Caco-2 (cell line): ENCODE data around the gene SHE. TPM values are rescaled to one million over a fixed set of nuclear protein-coding genes. Genes with fewer than 3 reads are reported as not detected.

ENCODE experiments used
- Bru-seq: library from RNA; stranded (reverse); fragments of 400-500 nt; gene quantifications from one replicate; lab custom pipeline; 2021; lab: Mats Ljungman, UMichigan
- BruChase-seq, 2 experiments: library from RNA; stranded (reverse); fragments of 400-500 nt; gene quantifications; one replicate each; lab custom pipeline; 2021; lab: Mats Ljungman, UMichigan
- BruUV-seq: library from RNA; stranded (reverse); fragments of 400-500 nt; replicated peaks from 2 replicates; lab custom pipeline; 2021; lab: Mats Ljungman, UMichigan
- CTCF ChIA-PET: fragments of 300-600 bp; sonication (Branson Sonifier 250); formaldehyde crosslinking; loops from one replicate; lab custom pipeline; 2022; ENCODE audit warnings: antibody characterized with exemption; lab: Charles Lee
- POLR2A ChIA-PET: fragments of 300-600 bp; sonication (Branson Sonifier 250); formaldehyde crosslinking; loops from one replicate; lab custom pipeline; 2022; ENCODE audit warnings: antibody characterized with exemption; lab: Charles Lee
- DNase-seq, 2 experiments: peaks; one replicate each; pipeline versions ENCODE4 v3.0.0 to v3.0.0-alpha.2; 2020 to 2022
- H3K27me3 ChIP-seq: replicated peaks from 2 replicates; pipeline ENCODE4 v1.6.0; 2011; ENCODE audit warnings: low read length; ENCODE audit not compliant: control insufficient read depth, insufficient read depth
- H3K36me3 ChIP-seq: 2 replicates; pipeline ENCODE4 v1.5.1; 2011; ENCODE audit warnings: low read length; ENCODE audit not compliant: control insufficient read depth, insufficient read depth
- H3K4me1 ChIP-seq: fragments of 250-450 bp; sonication (Bioruptor Pico); 2 replicates; pipeline ENCODE4 v1.5.1; 2020; ENCODE audit warnings: mild to moderate bottlenecking
- H3K4me3 ChIP-seq: 2 replicates; pipeline ENCODE4 v1.5.1; 2011; ENCODE audit warnings: low read depth, mild to moderate bottlenecking, control low read depth, low read length
- H3K9me3 ChIP-seq: fragments of 250-450 bp; sonication (Bioruptor Pico); 2 replicates; pipeline ENCODE4 v1.5.1; 2020; ENCODE audit warnings: mild to moderate bottlenecking, moderate library complexity
- H3K27ac Mint-ChIP-seq: one replicate; pipeline ENCODE4 v1.8.0; 2022; ENCODE audit warnings: mixed read lengths; ENCODE audit not compliant: unreplicated experiment
- H3K27me3 Mint-ChIP-seq: one replicate; pipeline ENCODE4 v1.8.0; 2022; ENCODE audit warnings: mixed read lengths; ENCODE audit not compliant: insufficient read depth, unreplicated experiment
- H3K36me3 Mint-ChIP-seq: one replicate; pipeline ENCODE4 v1.8.0; 2022; ENCODE audit warnings: mild to moderate bottlenecking, mixed read lengths; ENCODE audit not compliant: insufficient read depth, unreplicated experiment
- H3K4me1 Mint-ChIP-seq: one replicate; pipeline ENCODE4 v1.8.0; 2022; ENCODE audit warnings: low read depth, mixed read lengths; ENCODE audit not compliant: unreplicated experiment
- H3K4me3 Mint-ChIP-seq: one replicate; pipeline ENCODE4 v1.8.0; 2022; ENCODE audit warnings: mild to moderate bottlenecking, moderate library complexity, mixed read lengths; ENCODE audit not compliant: unreplicated experiment
- H3K9me3 Mint-ChIP-seq: one replicate; pipeline ENCODE4 v1.8.0; 2022; ENCODE audit warnings: mixed read lengths; ENCODE audit not compliant: unreplicated experiment
- intact Hi-C: fragments of 100-400 bp; cut with micrococcal nuclease; formaldehyde crosslinking; loops from one replicate; pipeline ENCODE4 v1.10.0; 2022; ENCODE audit not compliant: unreplicated experiment
- long read RNA-seq: library from polyadenylated mRNA; stranded (forward); transcript quantifications from one replicate; pipeline ENCODE4 v2.0.0, GENCODE V29; 2022
- total RNA-seq: library from RNA; stranded (reverse); gene quantifications from 2 replicates; pipeline ENCODE4 v1.2.3, GENCODE V29; 2022
- TF ChIP-seq, protein P1 (sequence below), 2 experiments: fragments of 200-600 bp in 1 of 2; IDR thresholded peaks; 1 replicate in 1 of 2; 2 replicates in 1 of 2; pipeline versions ENCODE4 v1.5.1 to v1.8.0; 2011 to 2022; ENCODE audit warnings: antibody characterized with exemption in 1 of 2, control low read depth in 1 of 2, inconsistent platforms in 1 of 2, low read depth in 1 of 2, low read length in 1 of 2, mild to moderate bottlenecking in 1 of 2, moderate library complexity in 1 of 2; ENCODE audit not compliant: insufficient read depth in 1 of 2, severe bottlenecking in 1 of 2, unreplicated experiment in 1 of 2

The SHE gene
- total RNA-seq: 0.07 TPM in 1 of 2 replicates, not detected in the other
- percentile 4 among the genes with signal in this experiment for Bru-seq, nascent RNA
- BruChase-seq, experiment 1, labeled RNA remaining after a 2-hour chase: percentile 7 among the genes with signal in this experiment
- BruChase-seq, experiment 2, labeled RNA remaining after a 6-hour chase: percentile 7 among the genes with signal in this experiment
- long read RNA-seq: 0 reads

GRCh38 chr1:154502066-154502743, at the start of gene SHE, which contains the start of gene TDRD10:
SHE (minus strand) TSS chr1:154502412; CDS start chr1:154502026, 386 bp downstream.
TDRD10 (plus strand) TSS chr1:154502219; CDS start chr1:154506904, 4,685 bp downstream.
- Mint-ChIP-seq H3K27ac (no peak within 1 kb of the TSS), H3K36me3 (no peaks in the 10 kb centered on the region), H3K4me1 (peaks cover under 1% of the 10 kb centered on the region), H3K9me3 (no peaks in the 10 kb centered on the region), H3K27me3 (peaks cover 22% of the 10 kb centered on the region), H3K4me3 (peak within 1 kb of the TSS; percentile 72)
- BruUV-seq: no TSS peak
- intact Hi-C loops: no loop called here
- ChIA-PET POLR2A (no interaction called here), CTCF (interaction anchor here (0.5 to 0.8 kb wide), 2 partner anchors 21 to 588 kb away, joined by 3 to 5 read pairs; no protein-coding TSS in a partner anchor)
- H3K27me3 ChIP-seq: peaks cover 4% of the 10 kb centered on the region; the same call in 1 of the 2 replicates
- H3K9me3 ChIP-seq: peaks cover 3% of the 10 kb centered on the region; the same call in 1 of the 2 replicates
- H3K4me1 ChIP-seq: 0 out of 2 replicates have a peak, but pooled peaks cover 8% of the 10 kb centered on the region
- H3K36me3 ChIP-seq: no peaks in the 10 kb centered on the region
- H3K4me3 ChIP-seq: peak within 1 kb of the TSS; percentile 34
- no peak for DNase-seq
- TF ChIP-seq, protein P1, sequence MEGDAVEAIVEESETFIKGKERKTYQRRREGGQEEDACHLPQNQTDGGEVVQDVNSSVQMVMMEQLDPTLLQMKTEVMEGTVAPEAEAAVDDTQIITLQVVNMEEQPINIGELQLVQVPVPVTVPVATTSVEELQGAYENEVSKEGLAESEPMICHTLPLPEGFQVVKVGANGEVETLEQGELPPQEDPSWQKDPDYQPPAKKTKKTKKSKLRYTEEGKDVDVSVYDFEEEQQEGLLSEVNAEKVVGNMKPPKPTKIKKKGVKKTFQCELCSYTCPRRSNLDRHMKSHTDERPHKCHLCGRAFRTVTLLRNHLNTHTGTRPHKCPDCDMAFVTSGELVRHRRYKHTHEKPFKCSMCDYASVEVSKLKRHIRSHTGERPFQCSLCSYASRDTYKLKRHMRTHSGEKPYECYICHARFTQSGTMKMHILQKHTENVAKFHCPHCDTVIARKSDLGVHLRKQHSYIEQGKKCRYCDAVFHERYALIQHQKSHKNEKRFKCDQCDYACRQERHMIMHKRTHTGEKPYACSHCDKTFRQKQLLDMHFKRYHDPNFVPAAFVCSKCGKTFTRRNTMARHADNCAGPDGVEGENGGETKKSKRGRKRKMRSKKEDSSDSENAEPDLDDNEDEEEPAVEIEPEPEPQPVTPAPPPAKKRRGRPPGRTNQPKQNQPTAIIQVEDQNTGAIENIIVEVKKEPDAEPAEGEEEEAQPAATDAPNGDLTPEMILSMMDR (IDR thresholded peaks at IDR 0.05; ENCODE audit: insufficient read depth in 1 of 2, low read depth in 1 of 2, low read length in 1 of 2, severe bottlenecking in 1 of 2, unreplicated experiment in 1 of 2): no peak

GRCh38 chr1:154551474-154551873, 49.3 kb upstream of the SHE start:
- Histone ChIP-seq H3K36me3 (peaks cover 16% of the 10 kb centered on the region), H3K4me1 (peaks cover 4% of the 10 kb centered on the region), H3K4me3 (no peak overlapping the region), H3K27me3 (no peaks in the 10 kb centered on the region), H3K9me3 (no peaks in the 10 kb centered on the region)
- ChIA-PET CTCF (interaction anchor here (0.7 to 1.2 kb wide), 2 partner anchors 72 to 97 kb away, joined by 3 read pairs; no protein-coding TSS in a partner anchor), POLR2A (no interaction called here)
- intact Hi-C loops: no loop called here
- H3K4me3 Mint-ChIP-seq: no peak overlapping the region
- H3K9me3 Mint-ChIP-seq: no peaks in the 10 kb centered on the region
- TF ChIP-seq, protein P1 (IDR thresholded peaks at IDR 0.05; ENCODE audit: insufficient read depth in 1 of 2, low read depth in 1 of 2, low read length in 1 of 2, severe bottlenecking in 1 of 2, unreplicated experiment in 1 of 2): no peak
- H3K4me1 Mint-ChIP-seq: peaks cover 9% of the 10 kb centered on the region
- no peak overlapping the region for H3K27ac Mint-ChIP-seq
- DNase-seq: no peak
- no peaks in the 10 kb centered on the region for H3K27me3 Mint-ChIP-seq
- peaks cover 73% of the 10 kb centered on the region for H3K36me3 Mint-ChIP-seq
- no TSS peak for BruUV-seq

GRCh38 chr1:154550657-154551056, 48.4 kb upstream of the SHE start:
- H3K9me3 ChIP-seq: no peaks in the 10 kb centered on the region
- intact Hi-C loops: no loop called here
- no peaks in the 10 kb centered on the region for H3K27me3 ChIP-seq
- no peak overlapping the region for H3K4me3 Mint-ChIP-seq
- BruUV-seq: no TSS peak
- no peaks in the 10 kb centered on the region for H3K27me3 Mint-ChIP-seq
- ChIA-PET CTCF (no interaction called here), POLR2A (no interaction called here)
- DNase-seq: no peak
- H3K27ac Mint-ChIP-seq: no peak overlapping the region
- H3K9me3 Mint-ChIP-seq: no peaks in the 10 kb centered on the region
- H3K36me3 Mint-ChIP-seq: peaks cover 65% of the 10 kb centered on the region
- no peak overlapping the region for H3K4me3 ChIP-seq
- H3K4me1 ChIP-seq: no peaks in the 10 kb centered on the region
- H3K4me1 Mint-ChIP-seq: peaks cover 9% of the 10 kb centered on the region
- TF ChIP-seq, protein P1 (IDR thresholded peaks at IDR 0.05; ENCODE audit: insufficient read depth in 1 of 2, low read depth in 1 of 2, low read length in 1 of 2, severe bottlenecking in 1 of 2, unreplicated experiment in 1 of 2): no peak
- H3K36me3 ChIP-seq: peaks cover 16% of the 10 kb centered on the region
